Stimulated activated CD8-positive, alpha-beta memory T cell treated with anti-CD3 and anti-CD28 coated beads, Interleukin-7, amount 100 ng/mL, for 48 hours (primary cell): ENCODE results near the gene LINC01488.

Experiments used
- DNase-seq, 2 donors: peaks; one replicate each; pipeline ENCODE4 v3.0.0-alpha.2; 2020; ENCODE audit warnings: low read depth in 1 of 2; ENCODE audit errors: extremely low read depth in 1 of 2

LINC01488 gene

DNA sequence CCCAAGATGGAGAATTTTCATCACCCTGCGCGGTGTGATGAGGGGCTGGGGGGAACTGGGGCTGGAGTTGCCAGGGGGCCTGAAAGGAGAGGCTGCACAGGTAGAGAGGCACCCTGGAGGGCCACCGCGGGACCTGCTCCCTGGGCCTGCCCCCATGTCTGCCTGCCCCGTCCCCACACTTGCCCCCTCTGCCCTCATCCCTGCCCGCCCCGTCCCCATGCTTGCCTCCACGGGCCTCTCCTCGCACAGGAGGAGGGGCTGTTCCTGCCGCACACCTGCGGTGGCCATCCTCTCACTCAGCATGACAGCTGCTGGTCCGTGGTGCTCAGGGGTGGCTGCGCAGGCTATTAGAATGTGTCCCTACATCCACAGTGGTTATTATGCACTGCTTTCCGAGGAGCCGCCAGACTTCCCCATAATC lies 43.5 kb downstream of the LINC01488 start:
- no peak for DNase-seq

DNA sequence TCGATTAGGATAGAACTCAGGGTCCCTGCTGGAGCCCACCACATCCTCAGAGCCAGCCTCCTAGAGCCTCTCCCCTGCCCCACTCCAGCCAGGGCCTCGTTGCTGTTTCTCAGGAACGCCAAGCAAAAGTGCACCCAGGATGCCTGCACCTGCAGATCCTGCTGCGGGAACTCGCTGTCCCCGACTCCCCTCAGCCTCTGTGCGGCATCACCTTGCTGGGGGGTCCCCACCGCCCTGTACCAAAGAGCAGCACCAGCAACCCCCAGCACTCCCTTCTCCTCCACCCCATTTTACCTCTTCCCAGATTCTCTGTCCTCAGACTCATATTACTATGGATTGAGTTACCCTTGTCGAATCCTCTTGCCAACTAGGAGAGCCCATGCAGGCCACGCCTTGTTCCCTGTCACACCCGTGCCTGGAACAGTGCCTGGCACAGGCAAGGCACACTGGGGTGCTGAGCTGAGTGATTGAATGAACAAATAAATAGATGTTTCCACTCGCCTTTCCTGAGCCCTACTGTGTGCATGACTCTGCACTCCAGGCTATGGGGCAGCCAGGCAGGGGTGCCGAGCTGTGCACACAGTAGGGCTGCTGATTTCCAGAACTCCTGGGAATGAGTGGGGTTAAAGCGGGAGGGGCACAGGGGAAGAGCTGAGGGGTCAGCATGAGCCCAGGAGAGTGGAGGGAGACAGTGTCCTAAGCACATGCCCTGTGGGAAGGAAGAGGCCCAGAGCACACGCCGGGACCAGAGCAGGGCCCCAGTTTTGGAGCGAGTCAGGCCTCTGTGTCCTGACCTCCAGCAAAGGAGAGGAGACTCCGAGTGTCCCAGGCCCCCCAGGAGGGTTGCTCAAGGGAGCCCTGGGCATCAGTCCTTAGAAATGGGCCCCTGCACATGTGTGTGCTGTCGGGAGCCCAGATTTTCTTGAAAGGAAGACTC lies 44.3 kb downstream of the LINC01488 start:
- DNase-seq = no peak

DNA sequence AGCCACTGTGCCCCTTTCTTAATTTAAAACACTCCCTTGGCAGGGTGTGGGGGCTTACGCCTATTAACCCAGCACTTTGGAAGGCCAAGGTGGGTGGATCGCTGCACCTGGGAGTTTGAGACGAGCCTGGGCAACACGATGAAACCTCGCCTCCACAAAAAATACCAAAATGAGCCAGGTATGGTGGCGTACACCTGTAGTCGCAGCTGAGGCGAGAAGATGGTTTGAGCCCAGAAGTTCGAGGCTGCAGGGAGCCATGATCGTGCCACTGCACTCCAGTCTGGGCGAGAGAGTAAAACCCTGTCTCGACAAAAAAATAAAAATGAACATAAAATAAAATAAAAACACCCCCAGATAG lies 45.0 kb downstream of the LINC01488 start:
- DNase-seq = no peak

DNA sequence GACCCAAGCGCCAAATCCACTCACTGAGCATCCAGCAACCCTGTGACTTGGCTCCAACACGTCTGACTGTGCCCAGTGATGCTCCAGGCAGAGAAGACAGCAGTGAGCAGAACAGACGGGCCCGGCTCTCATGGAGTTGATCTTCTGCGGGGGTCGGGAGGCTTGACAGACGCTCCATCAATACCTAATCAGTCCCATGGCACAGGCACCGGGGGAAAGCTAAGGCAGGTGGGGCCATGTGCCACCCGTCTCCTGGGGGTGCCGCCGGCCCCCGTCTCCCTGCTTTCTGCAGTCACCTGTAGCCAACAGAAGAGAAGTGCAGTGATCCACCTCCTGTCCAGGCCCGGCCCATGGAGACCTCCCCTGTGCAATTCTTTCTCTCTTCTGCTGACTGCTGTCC lies 47.5 kb downstream of the LINC01488 start:
- no peak for DNase-seq

DNA sequence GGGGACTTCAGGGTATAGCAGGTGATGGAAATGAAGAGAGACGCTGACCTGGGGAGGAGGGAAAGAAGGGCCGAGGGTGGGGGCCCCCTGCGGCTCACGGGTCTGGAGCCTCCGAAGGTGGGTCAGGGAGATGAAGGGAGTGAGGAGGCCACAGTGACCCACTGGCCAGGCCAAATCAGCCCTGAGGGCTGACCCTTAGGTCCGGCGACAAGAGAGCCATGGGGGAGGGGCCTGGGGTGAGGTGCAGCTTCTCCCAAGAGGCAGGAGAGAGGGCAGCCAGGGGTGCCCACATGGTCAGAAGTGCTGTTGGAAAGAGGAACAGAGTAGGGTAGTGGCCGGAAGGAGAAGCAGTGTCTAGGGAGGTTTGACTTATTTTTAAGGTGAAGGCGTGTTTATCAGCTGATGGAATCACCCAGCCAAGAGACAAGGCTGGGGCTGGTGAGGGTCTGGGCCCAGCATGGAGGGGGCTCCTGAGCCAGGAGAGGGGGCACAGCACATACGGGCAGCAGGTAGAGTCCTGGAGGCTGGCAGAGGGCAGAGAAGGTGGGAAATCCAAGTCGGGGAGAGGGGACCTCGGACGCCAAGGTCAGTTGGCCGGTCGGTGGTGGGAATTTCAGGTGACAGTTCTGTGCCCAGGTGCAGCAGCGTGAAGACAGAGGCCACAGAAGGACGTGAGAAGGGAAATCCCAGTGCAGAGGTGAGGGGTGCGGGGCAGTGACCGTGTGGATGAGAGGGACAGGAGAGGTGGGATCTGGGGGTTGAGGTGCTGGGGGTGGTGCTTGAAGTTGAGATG lies 49.0 kb downstream of the LINC01488 start:
- no peak for DNase-seq

DNA sequence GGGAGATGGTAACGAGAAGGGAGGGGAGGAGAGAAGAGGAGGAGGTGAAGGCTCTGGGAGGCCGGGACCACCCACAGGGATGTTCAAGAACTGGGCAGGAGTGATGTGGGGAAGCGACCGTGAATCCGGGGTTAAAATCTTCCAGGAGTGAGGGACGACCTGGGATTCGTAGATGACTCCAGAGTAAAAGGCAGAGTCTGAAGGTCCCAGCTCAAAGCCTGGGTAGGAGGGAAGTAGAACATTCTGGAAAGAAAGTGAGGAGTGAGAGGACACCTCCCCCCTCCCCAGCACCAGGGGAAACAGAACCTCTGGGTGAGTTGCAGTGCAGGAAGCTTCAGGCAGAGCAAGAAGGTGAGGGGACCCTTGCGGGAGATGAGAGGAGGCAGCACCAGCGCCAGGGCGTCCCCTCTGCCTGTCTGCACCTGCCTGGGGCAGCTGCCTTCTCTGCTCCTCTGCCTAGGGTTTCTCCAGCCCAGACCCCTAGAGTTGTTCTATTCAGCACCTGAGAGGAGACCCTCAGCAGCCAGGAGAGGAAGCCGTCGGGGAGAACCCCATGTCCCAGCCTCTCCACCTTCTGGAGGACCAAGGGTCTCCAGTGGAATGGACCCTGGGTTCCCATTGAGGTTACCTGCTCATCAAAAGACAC lies 49.7 kb downstream of the LINC01488 start:
- no peak for DNase-seq

DNA sequence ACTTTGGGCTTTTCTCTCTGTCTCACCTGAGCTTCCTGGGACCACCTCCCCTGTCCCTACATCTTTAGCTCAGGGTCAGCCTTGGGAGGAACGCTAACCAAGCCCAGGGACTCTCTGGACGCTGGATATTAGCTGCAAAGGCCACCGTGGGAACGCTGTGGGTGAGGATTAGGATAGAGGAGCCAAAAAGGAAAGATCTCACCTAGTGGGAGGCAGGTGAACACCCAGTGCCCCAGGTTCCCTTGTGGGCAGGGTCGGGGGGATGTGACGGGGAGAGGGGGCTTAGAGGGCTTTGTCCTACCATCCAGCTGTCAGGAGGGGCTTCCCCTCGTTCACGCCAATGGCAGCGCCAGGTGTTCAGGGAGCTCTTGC lies 50.2 kb downstream of the LINC01488 start:
- no peak for DNase-seq

DNA sequence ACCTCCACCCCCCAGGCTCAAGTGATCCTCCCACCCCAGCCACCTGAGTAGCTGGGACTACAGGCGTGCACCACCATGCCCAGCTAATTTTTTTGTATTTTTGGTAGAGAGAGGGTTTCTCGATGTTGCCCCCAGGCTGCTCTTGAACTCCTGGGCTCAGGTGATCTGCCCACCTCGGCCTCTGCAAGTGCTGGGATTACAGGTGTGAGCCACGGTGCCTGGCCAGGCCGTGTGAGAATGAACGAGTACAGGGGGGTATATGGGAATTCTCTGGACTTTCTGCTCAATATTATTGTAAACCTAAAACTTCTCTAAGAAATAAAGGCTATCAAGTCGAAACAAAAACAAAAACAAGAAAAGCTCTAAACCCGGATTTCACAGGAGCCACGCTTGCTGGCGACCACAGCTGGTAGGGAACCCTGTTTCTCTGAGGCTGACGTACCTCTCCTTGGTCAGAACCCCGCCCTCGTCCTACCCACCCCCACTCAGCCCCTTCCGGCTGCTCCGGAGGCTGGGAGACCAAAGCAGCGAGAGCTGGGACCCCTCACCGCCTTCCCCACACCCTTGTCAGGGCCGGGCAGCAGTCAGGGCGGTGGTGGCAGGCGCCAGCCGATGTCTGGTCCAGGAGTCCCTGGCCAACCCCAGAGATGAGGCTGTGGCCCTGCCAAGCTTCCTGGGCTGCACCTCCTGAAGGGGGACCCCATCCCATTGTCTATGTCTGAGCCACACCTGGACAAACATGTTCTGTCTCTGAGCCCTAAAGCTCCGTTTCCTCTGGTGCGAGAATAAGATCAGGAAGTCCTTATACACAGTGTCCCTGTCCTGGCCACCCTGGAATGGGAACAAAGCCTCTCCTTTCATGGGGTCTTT lies 52.1 kb downstream of the LINC01488 start:
- no peak for DNase-seq

DNA sequence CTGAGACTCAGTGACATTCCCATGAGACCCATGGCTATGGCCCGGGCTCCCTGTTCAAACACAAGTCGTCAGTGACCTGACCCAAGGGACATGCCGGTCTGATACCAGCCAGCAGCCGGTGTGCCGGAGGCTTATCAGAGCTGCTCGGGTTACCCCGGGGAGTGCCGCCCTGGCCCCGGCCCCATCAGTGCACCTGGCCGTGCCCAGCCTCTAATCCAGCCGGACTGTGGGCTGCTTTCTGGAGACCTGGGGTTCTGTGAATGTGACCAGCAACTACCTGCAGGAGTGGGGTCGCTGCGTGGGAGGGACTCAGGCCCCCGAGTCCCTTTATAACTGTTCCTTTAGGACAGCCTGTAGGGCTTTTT lies 52.7 kb downstream of the LINC01488 start:
- DNase-seq = no peak

DNA sequence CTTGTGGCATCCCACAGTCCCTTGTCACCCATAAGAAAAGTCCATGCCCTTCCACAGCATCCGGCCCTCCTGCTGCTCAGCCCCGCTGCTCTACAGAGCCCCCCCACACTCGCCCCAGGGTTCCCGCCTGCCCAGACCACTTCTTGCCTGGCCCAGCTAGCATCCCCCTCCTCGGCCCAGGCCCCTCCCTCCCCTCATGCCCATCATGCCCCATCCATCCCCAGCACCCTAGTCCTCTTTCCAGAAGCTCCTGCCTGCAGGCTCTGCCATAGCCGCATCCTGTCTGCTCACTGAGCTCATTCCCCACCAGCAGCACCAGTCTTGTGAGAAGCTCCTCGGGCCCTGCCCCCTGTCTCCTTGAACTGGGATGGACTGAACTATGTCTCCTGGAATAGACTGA lies 54.4 kb downstream of the LINC01488 start:
- DNase-seq = no peak

DNA sequence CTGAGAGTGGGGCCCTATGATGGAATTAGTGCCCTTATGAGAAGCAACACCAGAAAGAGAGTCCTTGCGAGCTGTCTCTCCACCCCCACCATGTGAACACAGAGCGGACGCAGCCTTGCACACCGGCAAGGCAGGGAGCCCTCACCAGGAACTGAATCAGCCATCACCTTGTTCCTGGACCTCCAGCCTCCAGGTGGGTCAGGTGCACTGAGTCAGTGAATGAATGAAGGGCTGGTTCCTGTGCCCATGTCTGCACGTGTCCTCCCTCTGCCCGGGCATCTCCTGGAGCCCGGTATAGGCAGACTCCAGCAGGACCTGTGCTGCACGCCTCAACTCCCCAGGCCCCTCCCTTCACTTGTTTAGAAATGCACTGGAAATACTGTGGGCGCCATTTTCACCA lies 54.9 kb downstream of the LINC01488 start:
- no peak for DNase-seq

DNA sequence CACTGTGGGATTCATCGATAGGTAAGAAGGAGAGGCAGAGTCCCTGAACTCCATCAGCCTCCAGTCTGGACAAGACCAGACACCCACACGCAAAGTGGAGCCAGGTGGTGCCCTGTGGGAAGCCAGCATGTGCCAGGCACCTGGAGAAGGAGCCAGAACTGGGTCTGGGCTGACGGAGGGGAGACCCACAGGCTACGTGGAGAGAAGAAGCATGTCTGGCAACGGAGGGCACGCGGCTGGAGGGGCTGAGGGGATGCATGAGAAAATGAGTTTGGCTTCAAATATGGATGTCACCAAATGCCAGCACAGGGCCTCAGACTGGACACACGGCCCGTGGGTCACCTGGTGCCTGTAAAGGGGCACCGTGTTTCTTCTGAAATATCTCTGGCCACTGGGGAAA lies 55.7 kb downstream of the LINC01488 start:
- DNase-seq = no peak

DNA sequence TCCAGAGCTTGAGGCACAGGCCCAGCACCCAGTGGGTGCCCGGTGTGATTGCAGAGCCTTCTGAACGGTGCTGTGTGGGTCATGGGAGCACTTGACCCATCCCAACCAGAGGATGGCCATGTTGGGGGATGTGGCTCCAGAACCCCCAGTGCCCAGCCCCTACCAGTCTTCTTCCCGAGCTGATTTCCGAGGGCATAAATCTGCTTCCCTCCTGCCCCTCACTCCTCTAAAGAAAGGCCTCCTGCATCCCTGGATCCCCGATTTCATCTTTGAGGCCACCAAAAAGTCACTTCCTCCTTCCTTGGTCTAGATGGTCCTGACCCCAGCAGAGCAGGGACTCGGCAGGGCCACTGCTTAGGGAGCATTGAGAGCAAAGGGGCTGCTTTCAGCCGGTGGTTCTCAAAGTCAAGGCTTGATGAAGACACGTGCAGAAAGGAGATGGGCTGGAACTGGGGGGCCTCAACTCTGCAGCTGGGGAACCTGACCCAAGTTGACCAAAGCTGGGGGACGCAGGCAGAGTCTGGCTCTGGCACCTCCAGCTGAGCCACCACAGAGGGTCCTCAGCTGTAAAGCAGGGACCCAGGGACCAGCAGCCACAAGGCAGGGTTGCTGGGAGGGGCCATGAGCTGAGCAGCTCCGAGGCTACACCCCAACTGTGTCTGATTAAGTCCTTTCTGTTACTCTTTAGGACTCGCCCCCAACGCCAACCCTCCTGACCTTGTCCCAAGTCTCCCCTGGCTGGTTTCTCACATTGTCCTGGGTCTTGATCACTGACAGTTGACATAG lies 56.6 kb downstream of the LINC01488 start:
- no peak for DNase-seq

DNA sequence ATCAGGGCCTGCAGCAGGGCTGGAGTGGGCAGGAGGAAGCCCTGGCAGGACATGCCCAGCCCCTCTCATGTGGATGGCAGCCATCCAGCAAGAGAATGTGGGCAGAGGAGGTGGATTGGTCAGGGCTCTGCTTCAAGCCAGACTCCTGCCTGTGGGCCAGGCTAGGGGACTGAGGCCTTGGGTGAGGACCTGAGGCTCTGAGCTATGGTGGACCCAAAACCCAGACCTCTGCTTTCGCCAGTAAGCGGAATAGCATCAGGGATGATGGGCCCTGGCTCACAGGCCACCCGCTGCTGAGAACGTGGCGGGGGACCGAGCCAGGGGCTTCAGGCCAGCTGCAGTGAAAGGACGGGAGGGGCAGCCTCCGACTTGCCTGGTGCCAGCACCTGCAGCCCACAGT lies 57.4 kb downstream of the LINC01488 start:
- DNase-seq = no peak

DNA sequence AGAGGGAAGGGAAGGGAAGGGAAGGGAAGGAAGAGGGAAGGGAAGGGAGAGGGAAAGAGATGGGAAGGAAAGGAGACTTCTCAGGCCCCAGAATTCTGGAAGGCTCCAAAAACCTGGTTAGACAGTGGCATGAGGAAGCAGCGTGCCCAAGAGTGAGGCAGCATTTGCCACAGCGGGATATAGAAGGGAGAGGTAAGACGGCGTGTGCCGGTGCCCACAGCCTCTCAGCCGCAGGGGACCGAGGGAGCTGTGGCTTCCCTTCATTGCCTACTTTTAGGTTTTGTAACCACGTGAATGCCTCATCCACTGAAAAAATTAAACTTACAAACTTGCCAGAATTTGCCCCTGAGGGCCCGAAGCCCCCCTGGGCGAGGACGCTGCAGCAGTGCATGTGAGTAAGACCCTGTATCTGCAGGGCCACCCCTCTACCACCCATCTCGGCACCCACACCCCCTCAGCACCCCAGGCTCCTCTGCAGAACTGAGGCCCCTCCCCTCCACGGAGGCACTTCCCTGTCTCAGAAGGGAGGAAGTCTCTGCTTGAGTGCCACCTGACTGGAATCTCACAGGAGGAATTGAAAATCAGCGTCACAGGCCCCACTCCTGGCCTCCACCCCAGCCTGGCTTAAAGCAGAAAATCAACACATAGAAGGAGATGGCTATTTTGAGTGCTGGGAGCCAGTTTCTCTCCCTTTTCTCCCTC lies 58.1 kb downstream of the LINC01488 start:
- DNase-seq = no peak

DNA sequence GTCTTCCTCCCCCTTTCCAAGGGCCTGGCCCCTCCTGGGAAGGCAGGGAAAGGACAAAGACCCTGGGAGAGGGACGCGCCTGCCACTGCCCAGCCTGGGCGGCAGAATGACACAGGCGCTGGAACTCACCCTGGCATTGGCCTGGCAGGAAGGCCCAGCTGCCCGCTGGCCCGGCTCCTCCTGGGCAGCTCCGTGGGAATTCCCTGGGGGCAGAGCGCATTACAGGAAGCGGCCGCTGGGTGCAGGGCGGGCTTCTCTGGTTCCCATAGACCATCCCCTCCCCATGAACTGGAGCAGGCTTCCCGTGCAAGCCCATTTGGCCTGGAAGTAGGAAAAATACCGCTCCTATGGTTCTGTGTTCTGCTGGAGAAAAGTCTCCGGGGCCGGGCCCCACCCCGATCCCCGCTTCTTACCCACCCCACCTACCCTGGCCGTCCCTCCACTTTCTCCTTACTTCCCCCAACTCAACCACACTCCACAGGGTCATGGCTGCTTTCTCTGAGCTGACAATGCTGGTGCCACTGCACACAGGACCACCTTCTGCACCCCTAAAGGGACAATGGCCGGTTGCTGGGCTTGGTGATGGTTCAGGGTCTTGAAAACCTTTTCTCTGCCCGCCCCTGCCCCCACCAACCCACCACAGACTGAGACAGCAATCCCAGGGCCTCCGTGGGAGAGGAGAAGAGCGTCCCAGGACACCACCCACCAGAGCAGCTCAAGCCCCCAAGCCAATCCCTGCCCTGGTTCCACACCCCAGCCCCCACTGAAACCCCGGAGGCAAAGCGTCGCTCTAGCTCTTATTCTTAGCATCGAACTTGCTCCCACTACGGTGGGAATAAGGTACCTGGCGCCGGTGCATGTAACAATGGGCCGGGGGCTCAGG lies 58.9 kb downstream of the LINC01488 start:
- no peak for DNase-seq

DNA sequence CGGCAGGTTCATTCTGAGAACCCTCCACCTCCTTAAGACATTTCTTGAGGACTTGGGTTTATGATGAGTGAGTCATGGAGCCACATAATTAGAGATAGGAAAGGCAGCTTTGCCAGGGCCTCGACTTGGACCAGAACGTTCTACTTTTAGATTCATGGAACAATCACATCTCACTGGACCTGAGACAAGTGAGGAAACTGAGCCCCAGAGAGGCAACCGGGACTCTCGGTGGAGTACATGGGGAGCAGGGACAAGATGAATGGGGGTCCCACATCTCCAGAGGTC lies 59.5 kb downstream of the LINC01488 start:
- DNase-seq = no peak

DNA sequence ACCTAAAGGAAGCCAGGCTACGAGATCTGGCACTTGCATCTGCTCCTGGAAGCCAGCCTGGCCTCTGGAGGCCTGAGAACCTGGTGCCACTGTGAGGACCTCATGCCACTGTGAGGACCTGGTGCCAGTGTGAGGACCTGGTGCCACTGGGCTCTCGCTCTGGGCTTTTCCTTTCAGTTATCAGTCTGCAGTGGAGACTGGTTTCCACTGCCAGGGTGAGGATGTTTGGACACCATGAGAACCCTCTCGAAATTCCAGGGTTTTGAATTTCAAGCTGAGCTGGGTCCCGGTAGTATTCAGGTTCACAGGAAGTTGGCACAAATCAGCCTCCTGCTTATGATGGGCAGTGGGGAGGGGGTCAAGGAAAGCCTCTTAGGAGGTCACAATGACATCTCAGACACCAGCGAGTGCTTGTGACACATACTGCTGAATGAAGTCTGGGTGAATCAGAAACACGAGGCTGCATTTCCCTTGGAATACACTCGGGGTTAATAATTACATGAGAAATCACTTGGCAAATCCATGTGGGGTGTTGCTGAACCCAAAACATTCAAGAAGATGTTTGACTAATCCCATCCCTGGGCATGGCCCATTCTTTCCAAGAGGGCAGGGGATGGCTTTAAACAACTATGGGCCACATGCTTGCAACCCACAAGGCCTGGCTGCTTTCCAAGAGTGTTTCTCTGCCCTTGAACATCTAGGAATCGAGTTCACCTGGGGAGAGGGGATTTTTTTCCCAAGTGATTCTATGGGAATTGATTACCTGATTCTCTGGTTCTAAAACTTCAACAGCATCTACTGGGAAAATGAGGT lies 60.2 kb downstream of the LINC01488 start:
- no peak for DNase-seq
